ENCODE data around the gene GOLGA8M.
"Not testable (repeated sequence)": the region's sequence is repeated elsewhere in the genome, so short reads cannot be mapped to it uniquely, and the experiment has no call there.

Gene GOLGA8M

DNA sequence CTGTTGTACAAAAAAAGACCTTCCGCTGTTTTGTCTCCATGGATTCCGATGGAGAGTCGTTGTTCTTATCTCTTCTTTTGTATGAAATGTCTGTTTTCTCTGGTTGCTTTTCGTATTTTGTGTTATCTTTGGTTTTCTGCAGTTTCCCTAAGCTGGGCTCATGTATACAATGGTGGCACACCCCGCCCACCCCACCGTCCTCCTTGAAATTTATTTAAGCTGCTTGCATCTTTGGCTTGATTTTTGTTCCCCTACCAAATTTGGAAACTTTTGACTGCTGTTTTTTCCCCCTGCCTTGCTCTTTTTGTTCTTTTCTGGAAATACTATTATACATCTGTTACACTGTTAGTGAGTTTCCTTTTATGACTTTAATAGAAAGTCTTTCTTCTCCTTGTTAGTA lies 47.6 kb downstream of the GOLGA8M start:
- DNase-seq (ENCODE audit: low spot score); H3K27me3 ChIP-seq (ENCODE audit: control insufficient read depth in 3 of 3, insufficient read depth in 3 of 3, low read depth in 1 of 3, low read length in 3 of 3); H2BK15ac ChIP-seq (ENCODE audit: low read length); H3K9ac ChIP-seq (ENCODE audit: low read depth, low read length, poor library complexity); H3K4me2 ChIP-seq (ENCODE audit: insufficient read depth, low read length, poor library complexity, severe bottlenecking); H3K18ac ChIP-seq (ENCODE audit: low read length); H3K14ac ChIP-seq (ENCODE audit: low read length); H2AFZ ChIP-seq (ENCODE audit: low read length); H3K4me1 ChIP-seq (ENCODE audit: control insufficient read depth in 2 of 2, insufficient read depth in 1 of 2, low read depth in 1 of 2, low read length in 2 of 2); H2BK120ac ChIP-seq (ENCODE audit: low read depth, low read length); H4K8ac ChIP-seq (ENCODE audit: low read depth, low read length); H3K79me1 ChIP-seq (ENCODE audit: low read depth, low read length); H2BK12ac ChIP-seq (ENCODE audit: low read length); H3K4ac ChIP-seq (ENCODE audit: low read length); H3K27ac ChIP-seq (replicated peaks; ENCODE audit: low read length); H2BK5ac ChIP-seq (ENCODE audit: low read length); H2AK5ac ChIP-seq (ENCODE audit: low read depth, low read length); H4K91ac ChIP-seq (ENCODE audit: low read depth, low read length, poor library complexity); H3K23ac ChIP-seq (ENCODE audit: low read depth, low read length, poor library complexity); H3K36me3 ChIP-seq (replicated peaks in 1 of 2; ENCODE audit: control insufficient read depth in 2 of 2, insufficient read depth in 2 of 2, low read length in 2 of 2); H3K9me3 ChIP-seq (replicated peaks in 1 of 2; ENCODE audit: control insufficient read depth in 2 of 2, insufficient read depth in 1 of 2, low read depth in 1 of 2, low read length in 2 of 2); H3K4me3 ChIP-seq (ENCODE audit: low read length in 2 of 2): not testable (repeated sequence)
- WGBS, 2 donors (ENCODE audit: extremely low coverage in 2 of 2, insufficient read length in 2 of 2, insufficient replicate concordance in 1 of 2): no CpG with 5 or more reads among the region's 6 CpGs

DNA sequence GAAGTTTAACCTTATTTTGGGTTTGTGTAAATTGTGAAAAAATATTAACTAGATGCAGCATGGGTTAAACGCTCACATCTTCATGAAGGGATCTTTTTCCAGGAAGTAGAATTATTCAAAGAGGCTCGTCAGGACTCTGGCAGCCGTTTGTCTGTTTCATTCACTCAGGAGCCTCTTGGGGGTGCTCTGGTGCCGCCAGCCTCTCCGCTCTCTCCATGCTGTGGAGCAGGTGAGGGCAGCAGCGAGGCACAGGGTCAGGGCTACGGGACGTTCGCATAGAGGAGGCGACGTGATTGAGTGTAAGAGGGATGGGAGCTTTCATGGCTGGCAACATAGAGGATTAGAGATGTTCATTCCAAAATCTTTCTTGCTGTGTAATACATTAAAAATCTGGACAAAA lies 48.5 kb downstream of the GOLGA8M start:
- H2BK5ac ChIP-seq (ENCODE audit: low read length); H2AFZ ChIP-seq (ENCODE audit: low read length); H3K4ac ChIP-seq (ENCODE audit: low read length); H3K23ac ChIP-seq (ENCODE audit: low read depth, low read length, poor library complexity); H4K8ac ChIP-seq (ENCODE audit: low read depth, low read length); H3K4me1 ChIP-seq (ENCODE audit: control insufficient read depth in 2 of 2, insufficient read depth in 1 of 2, low read depth in 1 of 2, low read length in 2 of 2); H3K9ac ChIP-seq (ENCODE audit: low read depth, low read length, poor library complexity); H4K91ac ChIP-seq (ENCODE audit: low read depth, low read length, poor library complexity); H2BK120ac ChIP-seq (ENCODE audit: low read depth, low read length); H3K27ac ChIP-seq (replicated peaks; ENCODE audit: low read length); H3K36me3 ChIP-seq (replicated peaks in 1 of 2; ENCODE audit: control insufficient read depth in 2 of 2, insufficient read depth in 2 of 2, low read length in 2 of 2); H2AK5ac ChIP-seq (ENCODE audit: low read depth, low read length); H3K18ac ChIP-seq (ENCODE audit: low read length); H2BK12ac ChIP-seq (ENCODE audit: low read length); H3K4me3 ChIP-seq (ENCODE audit: low read length in 2 of 2); H3K79me1 ChIP-seq (ENCODE audit: low read depth, low read length); H3K14ac ChIP-seq (ENCODE audit: low read length); H3K4me2 ChIP-seq (ENCODE audit: insufficient read depth, low read length, poor library complexity, severe bottlenecking); H3K9me3 ChIP-seq (replicated peaks in 1 of 2; ENCODE audit: control insufficient read depth in 2 of 2, insufficient read depth in 1 of 2, low read depth in 1 of 2, low read length in 2 of 2); DNase-seq (ENCODE audit: low spot score); H2BK15ac ChIP-seq (ENCODE audit: low read length); H3K27me3 ChIP-seq (ENCODE audit: control insufficient read depth in 3 of 3, insufficient read depth in 3 of 3, low read depth in 1 of 3, low read length in 3 of 3): not testable (repeated sequence)
- no CpG with 5 or more reads among the region's 11 CpGs for WGBS, 2 donors (ENCODE audit: extremely low coverage in 2 of 2, insufficient read length in 2 of 2, insufficient replicate concordance in 1 of 2)

DNA sequence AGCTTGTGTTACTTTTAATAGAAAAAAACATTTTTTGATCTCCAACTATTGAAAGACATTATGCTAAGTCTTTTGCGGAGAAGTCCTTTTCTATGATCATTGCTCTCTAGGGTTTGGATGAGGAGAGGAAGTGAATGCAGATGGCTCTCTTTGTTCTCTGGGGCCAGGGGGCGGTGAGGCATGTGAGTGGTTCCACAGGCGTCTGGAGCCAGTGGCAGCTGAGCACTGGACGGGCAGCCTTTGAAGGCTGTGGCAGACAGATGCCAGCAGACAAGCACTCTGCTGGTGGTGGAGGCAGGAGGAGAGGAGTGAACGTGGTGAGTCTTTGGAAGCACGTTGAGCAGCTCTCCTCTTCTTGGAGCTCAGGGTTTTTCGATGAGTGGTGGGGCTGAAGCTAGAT lies 51.5 kb downstream of the GOLGA8M start:
- not testable (repeated sequence) for H3K4me1 ChIP-seq (ENCODE audit: control insufficient read depth in 2 of 2, insufficient read depth in 1 of 2, low read depth in 1 of 2, low read length in 2 of 2); H2BK12ac ChIP-seq (ENCODE audit: low read length); H2AFZ ChIP-seq (ENCODE audit: low read length); H3K4me2 ChIP-seq (ENCODE audit: insufficient read depth, low read length, poor library complexity, severe bottlenecking); H3K4ac ChIP-seq (ENCODE audit: low read length); H3K4me3 ChIP-seq (ENCODE audit: low read length in 2 of 2); H3K14ac ChIP-seq (ENCODE audit: low read length); H3K36me3 ChIP-seq (replicated peaks in 1 of 2; ENCODE audit: control insufficient read depth in 2 of 2, insufficient read depth in 2 of 2, low read length in 2 of 2); H2BK5ac ChIP-seq (ENCODE audit: low read length); DNase-seq (ENCODE audit: low spot score); H3K79me1 ChIP-seq (ENCODE audit: low read depth, low read length); H3K23ac ChIP-seq (ENCODE audit: low read depth, low read length, poor library complexity); H2AK5ac ChIP-seq (ENCODE audit: low read depth, low read length); H2BK15ac ChIP-seq (ENCODE audit: low read length); H3K9ac ChIP-seq (ENCODE audit: low read depth, low read length, poor library complexity); H4K91ac ChIP-seq (ENCODE audit: low read depth, low read length, poor library complexity); H2BK120ac ChIP-seq (ENCODE audit: low read depth, low read length); H3K27ac ChIP-seq (replicated peaks; ENCODE audit: low read length); H3K27me3 ChIP-seq (ENCODE audit: control insufficient read depth in 3 of 3, insufficient read depth in 3 of 3, low read depth in 1 of 3, low read length in 3 of 3); H4K8ac ChIP-seq (ENCODE audit: low read depth, low read length); H3K9me3 ChIP-seq (replicated peaks in 1 of 2; ENCODE audit: control insufficient read depth in 2 of 2, insufficient read depth in 1 of 2, low read depth in 1 of 2, low read length in 2 of 2); H3K18ac ChIP-seq (ENCODE audit: low read length)
- no CpG with 5 or more reads among the region's 7 CpGs for WGBS, 2 donors (ENCODE audit: extremely low coverage in 2 of 2, insufficient read length in 2 of 2, insufficient replicate concordance in 1 of 2)

- H3K14ac ChIP-seq (ENCODE audit: low read length); H2AK5ac ChIP-seq (ENCODE audit: low read depth, low read length); DNase-seq (ENCODE audit: low spot score); H3K36me3 ChIP-seq (replicated peaks in 1 of 2; ENCODE audit: control insufficient read depth in 2 of 2, insufficient read depth in 2 of 2, low read length in 2 of 2); H3K23ac ChIP-seq (ENCODE audit: low read depth, low read length, poor library complexity); H3K27me3 ChIP-seq (ENCODE audit: control insufficient read depth in 3 of 3, insufficient read depth in 3 of 3, low read depth in 1 of 3, low read length in 3 of 3); H2BK120ac ChIP-seq (ENCODE audit: low read depth, low read length); H3K4me2 ChIP-seq (ENCODE audit: insufficient read depth, low read length, poor library complexity, severe bottlenecking); H2BK12ac ChIP-seq (ENCODE audit: low read length); H3K27ac ChIP-seq (replicated peaks; ENCODE audit: low read length); H3K4ac ChIP-seq (ENCODE audit: low read length); H2BK5ac ChIP-seq (ENCODE audit: low read length); H2BK15ac ChIP-seq (ENCODE audit: low read length); H4K91ac ChIP-seq (ENCODE audit: low read depth, low read length, poor library complexity); H3K9me3 ChIP-seq (replicated peaks in 1 of 2; ENCODE audit: control insufficient read depth in 2 of 2, insufficient read depth in 1 of 2, low read depth in 1 of 2, low read length in 2 of 2); H3K79me1 ChIP-seq (ENCODE audit: low read depth, low read length); H3K4me1 ChIP-seq (ENCODE audit: control insufficient read depth in 2 of 2, insufficient read depth in 1 of 2, low read depth in 1 of 2, low read length in 2 of 2); H3K18ac ChIP-seq (ENCODE audit: low read length); H4K8ac ChIP-seq (ENCODE audit: low read depth, low read length); H3K4me3 ChIP-seq (ENCODE audit: low read length in 2 of 2); H2AFZ ChIP-seq (ENCODE audit: low read length); H3K9ac ChIP-seq (ENCODE audit: low read depth, low read length, poor library complexity): not testable (repeated sequence)
- no CpG with 5 or more reads among the region's 4 CpGs for WGBS, 2 donors (ENCODE audit: extremely low coverage in 2 of 2, insufficient read length in 2 of 2, insufficient replicate concordance in 1 of 2)
Measured at GRCh38 chr15:28656018-28656360, 56.2 kb downstream of the GOLGA8M start.
